ENCODE measurements around the gene SOBP. TPM values are rescaled to one million over a fixed set of nuclear protein-coding genes. Genes with fewer than 3 reads are reported as not detected.

SOBP gene
- total RNA-seq, 1 experiment from 2014 or later, result 10.1 TPM

- Mint-ChIP-seq H3K9me3 (peaks cover 25% of the 10 kb centered on the region), H3K27me3 (ENCODE audit: low read depth) (no peaks in the 10 kb centered on the region; the same call in none of the 2 replicates), H3K4me1 (peaks cover 43% of the 10 kb centered on the region), H3K4me3 (no peak overlapping the region), H3K27ac (no peak overlapping the region), H3K36me3 (peaks cover 10% of the 10 kb centered on the region; the same call in 1 of the 2 replicates)
- POLR2A ChIA-PET, result interaction anchor here (0.6 kb wide), 1 partner anchor 19 kb away, joined by 3 read pairs; no protein-coding TSS in a partner anchor
- no peak for TF ChIP-seq JAZF1 (CRISPR knock-in tag; IDR thresholded peaks at IDR 0.05)
- no peak for TF ChIP-seq FOXK1 (CRISPR knock-in tag; IDR thresholded peaks at IDR 0.05)
- no peak for TF ChIP-seq STAT6 (CRISPR knock-in tag; conservative IDR thresholded peaks at IDR 0.05; ENCODE audit: low read depth)
- no peak for TF ChIP-seq OVOL2 (CRISPR knock-in tag; IDR thresholded peaks at IDR 0.05; ENCODE audit: borderline replicate concordance)
- ATAC-seq (no peak), DNase-seq (ENCODE audit: low spot score) (no peak)
- CTCF ChIA-PET, result interaction anchor here (1.0 to 1.2 kb wide), 3 partner anchors 16 to 332 kb away, joined by 3 read pairs; no protein-coding TSS in a partner anchor
These were observed 205.3 kb downstream of the SOBP start for GRCh38 chr6:107695061-107695720.

DNA sequence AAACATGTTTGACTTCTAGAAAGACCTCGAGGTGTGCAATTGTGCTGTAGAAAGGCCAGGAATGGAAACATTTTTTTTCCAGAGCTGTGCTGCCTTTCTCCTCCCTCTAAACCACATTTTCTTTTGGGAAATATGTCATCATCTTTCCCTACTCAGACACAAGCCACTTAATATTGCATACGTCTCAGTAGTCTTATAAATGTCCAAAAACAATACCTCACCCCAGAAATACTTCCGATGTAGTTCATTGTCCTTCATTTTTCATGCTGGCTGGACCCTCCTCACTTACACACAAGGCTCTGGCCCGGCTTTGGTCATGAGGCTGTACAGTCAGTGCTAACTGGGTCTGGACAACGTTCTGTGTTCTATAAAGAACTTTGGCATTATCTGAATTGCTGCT, 207.8 kb downstream of the SOBP start:
- no peak overlapping the region for H3K27ac Mint-ChIP-seq
- CTCF ChIA-PET, result no interaction called here

More for the DNA sequence above, 207.8 kb downstream of the SOBP start:
- Mint-ChIP-seq H3K4me1 (peaks cover 31% of the 10 kb centered on the region), H3K27me3 (ENCODE audit: low read depth) (no peaks in the 10 kb centered on the region; the same call in none of the 2 replicates), H3K36me3 (peaks cover 10% of the 10 kb centered on the region; the same call in 1 of the 2 replicates), H3K9me3 (peaks cover 25% of the 10 kb centered on the region), H3K4me3 (no peak overlapping the region)
- ATAC-seq, result no peak
- POLR2A ChIA-PET, result no interaction called here
- TF ChIP-seq RORB (CRISPR knock-in tag; IDR thresholded peaks at IDR 0.05), result no peak
- TF ChIP-seq CREM (CRISPR knock-in tag; IDR thresholded peaks at IDR 0.05), result no peak
- no peak for TF ChIP-seq TP53 (CRISPR knock-in tag; IDR thresholded peaks at IDR 0.05)
- no peak for TF ChIP-seq SOX15 (CRISPR knock-in tag; IDR thresholded peaks at IDR 0.05)
- TF ChIP-seq ESRRA (CRISPR knock-in tag; IDR thresholded peaks at IDR 0.05; ENCODE audit: borderline replicate concordance), result no peak
- no peak for TF ChIP-seq MXD4 (CRISPR knock-in tag; IDR thresholded peaks at IDR 0.05; ENCODE audit: borderline replicate concordance)
- TF ChIP-seq JUN (CRISPR knock-in tag; IDR thresholded peaks at IDR 0.05), result no peak
- TF ChIP-seq FOXK1 (CRISPR knock-in tag; IDR thresholded peaks at IDR 0.05), result no peak
- TF ChIP-seq, protein P1, sequence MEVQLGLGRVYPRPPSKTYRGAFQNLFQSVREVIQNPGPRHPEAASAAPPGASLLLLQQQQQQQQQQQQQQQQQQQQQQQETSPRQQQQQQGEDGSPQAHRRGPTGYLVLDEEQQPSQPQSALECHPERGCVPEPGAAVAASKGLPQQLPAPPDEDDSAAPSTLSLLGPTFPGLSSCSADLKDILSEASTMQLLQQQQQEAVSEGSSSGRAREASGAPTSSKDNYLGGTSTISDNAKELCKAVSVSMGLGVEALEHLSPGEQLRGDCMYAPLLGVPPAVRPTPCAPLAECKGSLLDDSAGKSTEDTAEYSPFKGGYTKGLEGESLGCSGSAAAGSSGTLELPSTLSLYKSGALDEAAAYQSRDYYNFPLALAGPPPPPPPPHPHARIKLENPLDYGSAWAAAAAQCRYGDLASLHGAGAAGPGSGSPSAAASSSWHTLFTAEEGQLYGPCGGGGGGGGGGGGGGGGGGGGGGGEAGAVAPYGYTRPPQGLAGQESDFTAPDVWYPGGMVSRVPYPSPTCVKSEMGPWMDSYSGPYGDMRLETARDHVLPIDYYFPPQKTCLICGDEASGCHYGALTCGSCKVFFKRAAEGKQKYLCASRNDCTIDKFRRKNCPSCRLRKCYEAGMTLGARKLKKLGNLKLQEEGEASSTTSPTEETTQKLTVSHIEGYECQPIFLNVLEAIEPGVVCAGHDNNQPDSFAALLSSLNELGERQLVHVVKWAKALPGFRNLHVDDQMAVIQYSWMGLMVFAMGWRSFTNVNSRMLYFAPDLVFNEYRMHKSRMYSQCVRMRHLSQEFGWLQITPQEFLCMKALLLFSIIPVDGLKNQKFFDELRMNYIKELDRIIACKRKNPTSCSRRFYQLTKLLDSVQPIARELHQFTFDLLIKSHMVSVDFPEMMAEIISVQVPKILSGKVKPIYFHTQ (CRISPR knock-in tag; IDR thresholded peaks at IDR 0.05), result no peak
- TF ChIP-seq PREB (CRISPR knock-in tag; IDR thresholded peaks at IDR 0.05; ENCODE audit: borderline replicate concordance), result no peak
- TF ChIP-seq ZNF281 (CRISPR knock-in tag; IDR thresholded peaks at IDR 0.05), result no peak
- TF ChIP-seq ZNF121 (CRISPR knock-in tag; IDR thresholded peaks at IDR 0.05), result no peak
- TF ChIP-seq, protein P2, sequence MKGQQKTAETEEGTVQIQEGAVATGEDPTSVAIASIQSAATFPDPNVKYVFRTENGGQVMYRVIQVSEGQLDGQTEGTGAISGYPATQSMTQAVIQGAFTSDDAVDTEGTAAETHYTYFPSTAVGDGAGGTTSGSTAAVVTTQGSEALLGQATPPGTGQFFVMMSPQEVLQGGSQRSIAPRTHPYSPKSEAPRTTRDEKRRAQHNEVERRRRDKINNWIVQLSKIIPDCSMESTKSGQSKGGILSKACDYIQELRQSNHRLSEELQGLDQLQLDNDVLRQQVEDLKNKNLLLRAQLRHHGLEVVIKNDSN (CRISPR knock-in tag; IDR thresholded peaks at IDR 0.05), result no peak
- TF ChIP-seq ATF2 (CRISPR knock-in tag; IDR thresholded peaks at IDR 0.05; ENCODE audit: borderline replicate concordance, low read depth), result no peak
- no peak for TF ChIP-seq RELA (CRISPR knock-in tag; IDR thresholded peaks at IDR 0.05; ENCODE audit: borderline replicate concordance)
- TF ChIP-seq ZNF671 (CRISPR knock-in tag; IDR thresholded peaks at IDR 0.05), result no peak
- TF ChIP-seq E2F4 (CRISPR knock-in tag; IDR thresholded peaks at IDR 0.05; ENCODE audit: borderline replicate concordance, low read depth), result no peak
- TF ChIP-seq NR1H2 (CRISPR knock-in tag; IDR thresholded peaks at IDR 0.05), result no peak
- no peak for TF ChIP-seq SP1 (CRISPR knock-in tag; conservative IDR thresholded peaks at IDR 0.05)
- DNase-seq (ENCODE audit: low spot score), result no peak

Data from WTC11 (cell line).